Upper lobe of left lung (tissue), 6 donors: ENCODE results near the gene NEURL3. TPM values are rescaled to one million over a fixed set of nuclear protein-coding genes. Genes with fewer than 3 reads are reported as not detected.
"Not testable (repeated sequence)": the region's sequence is repeated elsewhere in the genome, so short reads cannot be mapped to it uniquely, and the experiment has no call there.

Experiments used
- ATAC-seq, 2 donors: fragments of 200-7000 bp; cut with Tn5 transposase; one replicate each; pipeline ENCODE4 v1.9.1; 2022; ENCODE audit warnings: mild to moderate bottlenecking in 2 of 2, moderate library complexity in 2 of 2; ENCODE audit not compliant: low FRiP score in 2 of 2
- DNase-seq, 2 donors: peaks; one replicate each; pipeline ENCODE4 v3.0.0-alpha.2; 2019 to 2020
- H3K27ac ChIP-seq, 4 donors: fragments of 200-600 bp; sonication (generic); one replicate each; pipeline ENCODE4 v1.5.1; 2016 to 2019
- H3K27me3 ChIP-seq, 4 donors: fragments of 200-600 bp; sonication (generic); one replicate each; pipeline ENCODE4 v1.5.1; 2017 to 2019
- H3K36me3 ChIP-seq, 4 donors: fragments of 200-600 bp; sonication (generic); one replicate each; pipeline ENCODE4 v1.5.1; 2016 to 2019
- H3K4me1 ChIP-seq, 4 donors: fragments of 200-600 bp; sonication (generic); one replicate each; pipeline ENCODE4 v1.5.1; 2018 to 2019
- H3K4me3 ChIP-seq, 4 donors: fragments of 200-600 bp; sonication (generic); one replicate each; pipeline ENCODE4 v1.5.1; 2017 to 2019; ENCODE audit warnings: mild to moderate bottlenecking in 2 of 4, moderate library complexity in 1 of 4
- H3K9me3 ChIP-seq, 4 donors: fragments of 200-600 bp; sonication (generic); one replicate each; pipeline ENCODE4 v1.5.1; 2018 to 2019
- EP300 ChIP-seq, 4 donors: sonication (generic); formaldehyde crosslinking; IDR thresholded peaks; one replicate each; pipeline ENCODE4 v1.5.1; 2017; ENCODE audit warnings: antibody characterized with exemption in 4 of 4, control low read depth in 2 of 4
- POLR2A ChIP-seq, 4 donors: fragments of 450-650 bp; IDR thresholded peaks; one replicate each; pipeline ENCODE4 v1.5.1; 2016 to 2017; ENCODE audit warnings: antibody characterized with exemption in 4 of 4, mild to moderate bottlenecking in 2 of 4
- POLR2AphosphoS5 ChIP-seq, 2 donors: sonication (generic); formaldehyde crosslinking; IDR thresholded peaks; one replicate each; pipeline ENCODE4 v1.5.1; 2017; ENCODE audit warnings: antibody characterized with exemption in 2 of 2
- WGBS, 2 donors: methylation state at CpG; one replicate each; pipeline ENCODE4 v1.1.5; 2017 to 2018; 5-methylcytosine and 5-hydroxymethylcytosine counted together
- total RNA-seq, 6 donors: library from RNA; depleted of rRNA in 4 of 6; stranded (reverse); fragments of >200 nt in 4 of 6; gene quantifications; one replicate each; pipeline versions ENCODE4 v1.1.0 to v1.2.1, GENCODE V29; 2016 to 2021
- TF ChIP-seq, protein P1 (sequence below), 6 experiments: fragments of 450-650 bp in 4 of 6; fragments of 200-600 bp in 2 of 6; sonication (generic) in 2 of 6; IDR thresholded peaks; one replicate each; pipeline ENCODE4 v1.5.1; 2016 to 2019; ENCODE audit warnings: antibody characterized with exemption in 6 of 6
- donor health status: DM: no; HTN: no; CAD: no; lungs with moderate emphysema.
- donor health status: DM: no; HTN: yes; CAD: no; lungs with severe emphysema.

The NEURL3 gene
- total RNA-seq, 6 donors from 2014 or later: 0.61 to 2.6 (median 1.1) TPM; not detected in 3

DNA sequence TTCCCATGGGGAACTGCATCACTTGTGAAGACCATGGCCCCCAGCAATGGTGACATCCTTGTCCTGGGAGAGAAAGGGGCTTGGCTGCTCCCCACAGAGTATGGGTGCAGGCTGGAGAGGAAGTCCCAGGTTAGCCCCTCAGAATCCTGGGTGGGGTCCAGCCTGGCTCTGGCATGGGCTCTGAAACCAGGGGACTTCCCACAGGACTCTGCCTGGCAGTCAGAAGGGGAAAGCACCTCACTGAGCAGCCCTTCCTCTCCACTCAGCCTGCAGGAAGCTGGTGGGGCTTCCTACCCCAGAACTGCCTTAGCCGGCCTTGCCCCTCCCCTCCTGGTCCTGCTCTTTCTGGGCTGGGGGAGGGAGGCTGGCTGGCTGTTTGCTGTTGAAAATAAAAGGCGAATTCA is 3.7 kb downstream of the NEURL3 start:
- H3K9me3 ChIP-seq: no peaks in the 10 kb centered on the region
- no peaks in the 10 kb centered on the region for H3K36me3 ChIP-seq
- H3K27ac ChIP-seq: peak overlapping the region; percentile 20 to 60 (median 38)
- WGBS, 2 donors: 7 to 22% methylated on average over 2 of the region's 2 CpGs
- TF ChIP-seq, protein P1, sequence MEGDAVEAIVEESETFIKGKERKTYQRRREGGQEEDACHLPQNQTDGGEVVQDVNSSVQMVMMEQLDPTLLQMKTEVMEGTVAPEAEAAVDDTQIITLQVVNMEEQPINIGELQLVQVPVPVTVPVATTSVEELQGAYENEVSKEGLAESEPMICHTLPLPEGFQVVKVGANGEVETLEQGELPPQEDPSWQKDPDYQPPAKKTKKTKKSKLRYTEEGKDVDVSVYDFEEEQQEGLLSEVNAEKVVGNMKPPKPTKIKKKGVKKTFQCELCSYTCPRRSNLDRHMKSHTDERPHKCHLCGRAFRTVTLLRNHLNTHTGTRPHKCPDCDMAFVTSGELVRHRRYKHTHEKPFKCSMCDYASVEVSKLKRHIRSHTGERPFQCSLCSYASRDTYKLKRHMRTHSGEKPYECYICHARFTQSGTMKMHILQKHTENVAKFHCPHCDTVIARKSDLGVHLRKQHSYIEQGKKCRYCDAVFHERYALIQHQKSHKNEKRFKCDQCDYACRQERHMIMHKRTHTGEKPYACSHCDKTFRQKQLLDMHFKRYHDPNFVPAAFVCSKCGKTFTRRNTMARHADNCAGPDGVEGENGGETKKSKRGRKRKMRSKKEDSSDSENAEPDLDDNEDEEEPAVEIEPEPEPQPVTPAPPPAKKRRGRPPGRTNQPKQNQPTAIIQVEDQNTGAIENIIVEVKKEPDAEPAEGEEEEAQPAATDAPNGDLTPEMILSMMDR (IDR thresholded peaks at IDR 0.05): no peak
- TF ChIP-seq EP300 (IDR thresholded peaks at IDR 0.05) (no peak), POLR2AphosphoS5 (IDR thresholded peaks at IDR 0.05) (peak in 1 of 2 donors; percentile 46), POLR2A (IDR thresholded peaks at IDR 0.05) (no peak)
- no peak for ATAC-seq
- no peaks in the 10 kb centered on the region for H3K27me3 ChIP-seq
- peaks cover 28 to 43% (median 35%) of the 10 kb centered on the region in 4 donors for H3K4me1 ChIP-seq
- no peak overlapping the region for H3K4me3 ChIP-seq
- no peak for DNase-seq

DNA sequence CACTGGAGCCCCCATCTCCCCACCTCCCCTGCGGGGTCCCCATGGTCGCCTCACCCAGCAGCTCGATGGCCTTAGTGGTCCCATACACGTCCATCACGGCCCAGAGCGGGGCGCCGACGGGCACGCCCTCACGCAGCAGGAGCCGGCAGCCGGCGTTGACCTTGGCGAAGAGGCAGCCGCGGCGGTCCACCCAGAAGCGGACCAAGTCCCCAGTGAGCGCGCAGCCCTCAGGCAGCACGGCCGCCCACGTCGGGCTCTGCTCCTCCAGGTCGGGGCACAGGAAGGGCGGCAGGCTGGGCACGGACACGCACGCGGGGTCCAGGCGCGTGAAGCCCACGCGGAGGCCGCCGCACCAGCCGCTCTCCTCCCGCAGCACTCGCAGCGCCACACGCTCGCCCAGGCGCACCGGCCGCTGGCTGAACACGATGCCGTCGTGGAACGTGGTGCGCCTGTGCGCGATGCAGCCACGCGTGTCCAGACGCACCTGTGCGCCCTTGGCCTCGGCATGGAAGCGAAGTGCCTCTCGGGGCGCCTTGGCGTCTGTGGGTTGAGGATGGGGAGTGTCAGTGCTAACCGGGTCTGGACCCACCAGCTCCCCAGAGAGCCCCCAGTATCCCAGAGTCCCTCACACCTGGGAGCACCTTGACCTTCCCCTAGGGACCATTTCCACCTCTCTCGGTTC is 4.6 kb downstream of the NEURL3 start:
- TF ChIP-seq, protein P1 (IDR thresholded peaks at IDR 0.05): no peak
- no peak for TF ChIP-seq POLR2A (IDR thresholded peaks at IDR 0.05)

DNA sequence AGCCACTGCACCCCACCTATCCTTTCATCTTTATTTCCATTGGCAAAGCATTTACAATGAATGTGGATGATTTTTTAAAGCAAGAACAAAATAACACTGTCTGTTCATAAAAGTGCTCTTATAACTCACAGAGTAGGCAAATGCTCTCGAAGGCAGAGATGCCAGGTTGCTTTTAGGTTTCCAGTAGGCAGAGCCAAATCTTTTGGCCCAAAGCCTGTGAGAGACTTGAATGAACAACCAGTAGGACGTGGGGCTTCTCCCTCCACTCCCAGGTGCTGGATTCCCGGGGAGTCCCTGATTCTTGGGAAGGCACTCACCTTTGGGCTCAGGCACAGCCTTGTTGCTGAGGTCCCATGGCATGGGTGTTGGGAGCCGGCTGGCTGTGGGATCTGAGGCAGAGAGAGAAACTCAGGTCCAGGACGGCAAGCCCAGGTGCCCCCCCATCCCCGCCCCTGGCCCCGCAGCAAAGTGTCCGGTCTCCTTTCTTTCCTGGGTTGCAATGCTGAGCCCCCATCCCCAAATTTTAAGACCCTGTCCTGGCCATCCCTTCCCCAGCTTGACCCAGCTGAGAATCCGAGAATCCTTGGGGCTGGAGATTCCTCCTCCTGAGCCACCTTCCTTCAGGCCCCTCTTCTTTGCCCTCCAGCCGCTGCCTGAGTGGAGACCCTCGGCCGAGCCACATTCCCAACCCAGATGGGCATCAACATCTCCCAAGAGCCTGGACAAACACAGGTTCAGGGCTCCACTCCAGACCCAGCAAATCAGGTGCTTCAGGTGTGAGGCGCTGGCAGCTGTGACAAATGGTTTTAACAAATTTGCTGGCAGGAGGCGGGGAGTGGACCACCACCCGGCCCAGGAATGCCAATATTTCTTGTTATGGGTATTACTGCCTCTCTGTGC is 5.8 kb downstream of the NEURL3 start:
- Histone ChIP-seq H3K27ac (peak overlapping the region in 1 of 4 donors; percentile 2), H3K9me3 (peaks cover 0 to 8% (median 3%) of the 10 kb centered on the region in 4 donors), H3K27me3 (no peaks in the 10 kb centered on the region), H3K4me1 (peaks cover 21 to 28% (median 25%) of the 10 kb centered on the region in 4 donors), H3K4me3 (no peak overlapping the region), H3K36me3 (no peaks in the 10 kb centered on the region)
- TF ChIP-seq EP300 (IDR thresholded peaks at IDR 0.05) (no peak), POLR2AphosphoS5 (IDR thresholded peaks at IDR 0.05) (no peak), POLR2A (IDR thresholded peaks at IDR 0.05) (no peak)
- TF ChIP-seq, protein P1 (IDR thresholded peaks at IDR 0.05): no peak
- WGBS, 2 donors: 80 to 86% methylated on average over 15 of the region's 15 CpGs
- DNase-seq: peak in 1 of 2 donors; percentile 31
- ATAC-seq: no peak

More for the DNA sequence above, 4.6 kb downstream of the NEURL3 start:
- no peaks in the 10 kb centered on the region for H3K9me3 ChIP-seq
- DNase-seq (peak in 1 of 2 donors; percentile 83), ATAC-seq (no peak)
- WGBS, 2 donors: 71 to 73% methylated on average over 8 to 54 of the region's 64 CpGs
- no peaks in the 10 kb centered on the region for H3K27me3 ChIP-seq
- no peak overlapping the region for H3K4me3 ChIP-seq
- H3K36me3 ChIP-seq: no peaks in the 10 kb centered on the region
- H3K27ac ChIP-seq: peak overlapping the region in 1 of 4 donors; percentile 53
- H3K4me1 ChIP-seq: peaks cover 27 to 36% (median 31%) of the 10 kb centered on the region in 4 donors

DNA sequence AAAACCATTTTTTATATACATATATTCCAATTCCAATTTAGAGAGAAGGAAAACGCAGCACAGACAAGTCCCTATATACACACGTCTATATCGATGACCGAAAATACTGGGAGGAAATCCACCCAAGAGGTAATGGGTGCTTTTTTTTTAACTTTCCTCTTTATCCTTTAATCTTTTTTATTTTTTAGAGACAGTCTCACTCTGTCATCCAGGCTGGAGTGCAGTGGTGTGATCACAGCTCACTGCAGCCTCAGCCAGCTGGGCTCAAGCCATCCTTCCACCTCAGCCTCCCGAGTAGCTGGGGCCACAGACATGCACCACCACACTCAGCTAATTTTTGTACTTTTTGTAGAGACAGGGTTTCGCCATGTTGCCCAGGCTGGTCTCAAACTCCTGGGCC is 6.5 kb downstream of the NEURL3 start:
- not testable (repeated sequence) for H3K9me3 ChIP-seq, H3K27me3 ChIP-seq, H3K36me3 ChIP-seq, ATAC-seq, H3K27ac ChIP-seq, DNase-seq, H3K4me3 ChIP-seq
- peaks cover 21 to 28% (median 25%) of the 10 kb centered on the region in 4 donors for H3K4me1 ChIP-seq
- 86 to 91% methylated on average over 6 of the region's 6 CpGs for WGBS, 2 donors

GRCh38 chr2:96498021-96498431 is 7.1 kb downstream of the NEURL3 start:
- ATAC-seq: no peak
- TF ChIP-seq POLR2AphosphoS5 (IDR thresholded peaks at IDR 0.05) (no peak), EP300 (IDR thresholded peaks at IDR 0.05) (no peak), POLR2A (IDR thresholded peaks at IDR 0.05) (no peak)
- TF ChIP-seq, protein P1 (IDR thresholded peaks at IDR 0.05): no peak

More at GRCh38 chr2:96498021-96498431, 7.1 kb downstream of the NEURL3 start:
- WGBS, 2 donors: 75 to 82% methylated on average over 10 to 12 of the region's 12 CpGs
- H3K9me3 ChIP-seq: peaks cover 0 to 10% (median 4%) of the 10 kb centered on the region in 4 donors
- H3K4me3 ChIP-seq: no peak overlapping the region
- no peaks in the 10 kb centered on the region for H3K27me3 ChIP-seq
- H3K36me3 ChIP-seq: no peaks in the 10 kb centered on the region
- peaks cover 16 to 28% (median 20%) of the 10 kb centered on the region in 4 donors for H3K4me1 ChIP-seq
- DNase-seq: peak in 1 of 2 donors; percentile 38
- H3K27ac ChIP-seq: peak overlapping the region in 1 of 4 donors; percentile 73
